Fibroblast of the aortic adventitia (primary cell): ENCODE results near the gene MRPL38. TPM values are rescaled to one million over a fixed set of nuclear protein-coding genes. Genes with fewer than 3 reads are reported as not detected.

Source experiments
- DNase-seq: peaks from one replicate; pipeline ENCODE4 v3.0.0-alpha.2; 2010; ENCODE audit warnings: low read depth
- H3K4me3 ChIP-seq: 2 replicates; pipeline ENCODE4 v1.5.1; 2011; ENCODE audit warnings: low read depth, mild to moderate bottlenecking, control low read depth, low read length, moderate library complexity
- total RNA-seq: library from RNA; depleted of rRNA; stranded (reverse); fragments of >200 nt; gene quantifications from 2 replicates; pipeline ENCODE4 v1.2.3, GENCODE V29; 2012; ENCODE audit warnings: low replicate concordance
- TF ChIP-seq, protein P1 (sequence below): IDR thresholded peaks from 2 replicates; pipeline ENCODE4 v1.5.1; 2011; ENCODE audit warnings: mild to moderate bottlenecking, low read length, control low read depth, inconsistent platforms; ENCODE audit not compliant: insufficient read depth

Gene MRPL38
- total RNA-seq = 27.0 and 39.2 TPM in 2 replicates

DNA sequence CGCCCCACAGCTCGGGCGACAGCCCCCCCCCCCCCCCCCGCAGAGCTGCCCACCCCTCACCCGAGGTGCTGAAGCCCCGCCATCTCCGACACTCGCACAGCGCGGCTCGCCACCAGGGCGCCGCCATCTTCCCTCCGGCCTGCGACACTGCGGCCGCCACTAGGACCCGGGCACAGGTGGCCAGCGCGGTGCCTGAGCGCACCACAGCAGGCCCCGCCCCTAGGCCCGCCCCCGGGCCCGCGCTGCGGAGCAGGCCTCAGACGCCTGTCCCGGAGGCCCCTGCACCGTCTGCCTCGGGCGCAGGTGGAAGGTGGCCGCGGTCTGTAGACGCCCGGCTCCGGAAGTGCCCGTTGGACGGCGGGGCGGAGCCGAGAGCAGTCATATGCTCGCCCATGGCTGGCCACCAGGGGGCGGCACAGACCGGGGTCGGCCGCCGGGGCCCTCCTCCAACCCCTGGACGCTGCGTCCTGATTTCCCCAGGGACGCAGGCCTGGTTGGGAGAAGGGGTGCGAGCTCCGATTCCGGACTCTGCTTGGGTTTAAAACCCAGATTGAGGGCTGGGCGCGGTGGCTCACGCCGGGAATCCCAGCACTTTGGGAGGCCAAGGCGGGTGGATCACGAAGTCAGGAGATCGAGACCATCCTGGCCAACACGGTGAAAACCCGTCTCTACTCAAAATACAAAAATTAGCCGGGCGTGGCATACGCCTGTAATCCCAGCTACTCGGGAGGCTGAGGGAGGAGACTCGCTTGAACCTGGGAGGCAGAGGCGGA lies at the start of gene MRPL38:
TSS of gene MRPL38 (minus strand) at position 136 of the 773 bp plus-strand sequence. CDS start at position 127, 9 bp downstream.
- peak; percentile 88 for DNase-seq
- H3K4me3 ChIP-seq = peak within 1 kb of the TSS; percentile 81
- TF ChIP-seq, protein P1, sequence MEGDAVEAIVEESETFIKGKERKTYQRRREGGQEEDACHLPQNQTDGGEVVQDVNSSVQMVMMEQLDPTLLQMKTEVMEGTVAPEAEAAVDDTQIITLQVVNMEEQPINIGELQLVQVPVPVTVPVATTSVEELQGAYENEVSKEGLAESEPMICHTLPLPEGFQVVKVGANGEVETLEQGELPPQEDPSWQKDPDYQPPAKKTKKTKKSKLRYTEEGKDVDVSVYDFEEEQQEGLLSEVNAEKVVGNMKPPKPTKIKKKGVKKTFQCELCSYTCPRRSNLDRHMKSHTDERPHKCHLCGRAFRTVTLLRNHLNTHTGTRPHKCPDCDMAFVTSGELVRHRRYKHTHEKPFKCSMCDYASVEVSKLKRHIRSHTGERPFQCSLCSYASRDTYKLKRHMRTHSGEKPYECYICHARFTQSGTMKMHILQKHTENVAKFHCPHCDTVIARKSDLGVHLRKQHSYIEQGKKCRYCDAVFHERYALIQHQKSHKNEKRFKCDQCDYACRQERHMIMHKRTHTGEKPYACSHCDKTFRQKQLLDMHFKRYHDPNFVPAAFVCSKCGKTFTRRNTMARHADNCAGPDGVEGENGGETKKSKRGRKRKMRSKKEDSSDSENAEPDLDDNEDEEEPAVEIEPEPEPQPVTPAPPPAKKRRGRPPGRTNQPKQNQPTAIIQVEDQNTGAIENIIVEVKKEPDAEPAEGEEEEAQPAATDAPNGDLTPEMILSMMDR = peak; percentile 86

DNA sequence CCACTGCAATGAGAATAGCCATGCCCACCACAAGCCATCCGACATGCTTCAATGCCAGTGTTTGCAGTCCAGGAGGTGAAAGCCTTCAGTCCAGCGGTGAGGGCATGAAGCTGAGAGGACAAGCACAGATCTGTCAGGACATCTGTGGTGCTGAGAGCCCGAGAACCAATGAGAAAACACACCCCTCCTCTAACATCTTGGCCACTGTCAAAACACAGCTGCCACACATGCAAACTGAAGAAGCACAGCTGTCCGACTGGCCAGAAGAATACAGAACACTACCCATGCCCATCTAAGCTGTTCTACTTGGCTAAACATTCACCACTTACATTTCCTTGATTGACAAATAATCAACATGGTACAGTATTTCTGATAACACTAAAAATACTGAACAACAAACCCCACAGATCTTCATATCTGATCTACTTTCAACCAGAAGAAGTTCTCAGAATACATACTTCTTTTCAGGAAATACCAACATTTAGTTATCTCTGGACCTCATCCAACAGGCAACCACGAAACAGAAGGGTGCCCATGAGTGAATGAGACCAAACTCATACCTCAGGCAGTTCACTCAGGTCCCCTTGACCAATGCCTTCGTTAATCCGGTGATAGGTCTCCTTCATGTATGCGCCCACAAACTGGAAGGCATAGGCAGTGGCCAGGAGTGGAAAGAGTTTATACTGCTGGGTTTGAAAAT lies 46.3 kb upstream of the MRPL38 start:
- no peak overlapping the region for H3K4me3 ChIP-seq
- peak; percentile 34 for DNase-seq
- TF ChIP-seq, protein P1 = no peak

DNA sequence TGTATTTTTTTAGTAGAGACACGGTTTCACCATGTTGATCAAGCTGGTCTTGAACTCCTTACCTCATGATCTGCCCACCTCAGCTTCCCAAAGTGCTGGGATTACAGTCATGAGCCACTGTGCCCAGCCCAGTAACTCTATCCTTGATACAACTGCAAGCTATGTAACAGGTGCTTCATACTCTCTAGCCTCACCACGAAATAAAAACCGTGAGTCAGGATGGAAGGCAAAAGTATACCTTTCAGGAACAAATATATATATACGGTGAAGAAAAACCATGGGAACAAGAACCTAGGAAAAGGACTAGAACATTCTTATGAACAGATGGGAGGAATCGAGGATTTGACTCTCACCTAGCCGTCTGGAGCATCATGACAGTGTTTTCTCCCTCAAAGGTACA lies 45.7 kb upstream of the MRPL38 start:
- no peak for DNase-seq
- no peak overlapping the region for H3K4me3 ChIP-seq
- TF ChIP-seq, protein P1 = no peak

DNA sequence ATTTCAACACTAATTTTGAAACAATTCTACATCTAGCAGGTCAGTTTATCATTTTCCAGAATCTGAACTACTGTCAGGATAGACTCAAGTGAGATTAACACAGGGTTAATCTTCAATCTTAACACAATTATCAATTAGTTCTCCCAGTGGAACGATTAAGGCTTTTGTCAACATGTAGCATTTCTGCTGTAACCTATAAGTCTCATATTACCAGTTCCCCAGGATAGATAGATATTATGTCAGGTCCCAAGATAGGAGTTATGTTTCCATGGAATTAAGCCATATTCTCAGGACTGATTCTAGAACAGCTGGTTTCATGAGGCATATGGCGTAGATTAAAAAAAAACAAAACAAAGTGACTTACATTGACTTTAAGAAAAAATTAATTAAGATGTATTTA lies 40.5 kb upstream of the MRPL38 start:
- TF ChIP-seq, protein P1 = no peak
- H3K4me3 ChIP-seq = no peak overlapping the region

DNA sequence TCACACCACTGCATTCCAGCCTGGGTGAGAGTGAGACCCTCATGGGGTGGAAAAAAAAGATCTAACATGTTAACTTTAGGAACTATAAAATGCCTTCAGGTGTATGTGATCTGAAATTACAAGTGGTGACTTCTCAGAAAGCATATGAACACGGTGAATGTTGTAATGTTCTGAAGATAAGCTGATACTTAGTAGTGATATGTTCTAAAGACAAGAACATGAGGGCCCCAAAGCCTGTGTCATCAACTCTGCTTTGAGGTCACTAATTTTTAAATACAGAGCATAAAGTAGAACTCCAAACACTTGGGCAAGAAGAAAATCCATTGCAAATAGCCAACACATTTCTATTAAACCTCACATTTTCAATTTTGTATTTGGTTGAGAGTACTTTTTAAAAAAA lies 38.8 kb upstream of the MRPL38 start:
- no peak overlapping the region for H3K4me3 ChIP-seq
- TF ChIP-seq, protein P1 = no peak
- no peak for DNase-seq

More for the DNA sequence above, 40.5 kb upstream of the MRPL38 start:
- no peak for DNase-seq

DNA sequence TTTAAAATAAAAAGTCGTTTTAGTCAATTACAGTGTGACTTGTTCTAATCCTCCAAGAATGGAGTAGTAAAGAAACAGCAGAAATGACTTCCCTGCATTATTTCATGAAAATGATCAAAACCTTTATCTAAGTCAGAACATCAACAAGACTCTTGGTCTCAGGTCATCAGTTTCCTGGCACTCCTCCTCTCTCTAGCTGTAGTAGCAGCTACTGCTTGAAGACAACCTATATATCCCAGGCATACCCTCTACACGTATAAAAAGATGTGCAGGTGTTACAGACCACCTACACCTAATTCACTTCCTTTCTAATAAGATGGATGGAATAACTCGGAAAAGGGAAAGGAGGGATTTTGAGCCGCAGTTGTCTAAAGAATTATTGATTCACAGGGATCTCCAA lies 37.8 kb upstream of the MRPL38 start:
- no peak for DNase-seq
- no peak overlapping the region for H3K4me3 ChIP-seq
- TF ChIP-seq, protein P1 = no peak
